HG02973 (cell line): ENCODE measurements around the gene CENPP.
"Not testable (repeated sequence)": the region's sequence is repeated elsewhere in the genome, so short reads cannot be mapped to it uniquely, and the experiment has no call there.

Source experiments
- ATAC-seq: cut with Tn5 transposase; IDR thresholded peaks from one replicate; pipeline ENCODE4 v1.9.1; 2021; ENCODE audit warnings: moderate library complexity; ENCODE audit not compliant: unreplicated experiment

CENPP gene

GRCh38 chr9:92611621-92612285 is 286.0 kb downstream of the CENPP start:
- ATAC-seq, result no peak

DNA sequence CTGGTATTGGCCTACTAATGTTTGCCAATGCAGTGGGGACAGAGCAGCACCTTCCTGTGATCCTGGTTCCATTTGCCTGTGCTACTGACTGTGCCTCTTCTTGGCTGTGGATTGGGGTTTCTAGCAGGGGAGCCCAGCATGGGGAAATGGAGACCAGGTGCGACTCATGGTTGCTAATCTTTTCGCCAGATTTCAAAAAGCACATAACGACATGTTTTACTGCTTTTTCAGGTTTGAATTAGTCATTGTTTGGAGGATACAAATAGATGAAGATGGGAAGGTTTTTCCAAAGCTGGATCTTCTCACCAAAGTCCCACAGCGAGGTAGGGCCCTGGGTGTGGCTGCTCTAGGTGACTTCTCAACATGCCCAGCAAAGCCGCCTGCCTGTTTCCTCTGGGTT is 286.5 kb downstream of the CENPP start:
- ATAC-seq, result no peak

DNA sequence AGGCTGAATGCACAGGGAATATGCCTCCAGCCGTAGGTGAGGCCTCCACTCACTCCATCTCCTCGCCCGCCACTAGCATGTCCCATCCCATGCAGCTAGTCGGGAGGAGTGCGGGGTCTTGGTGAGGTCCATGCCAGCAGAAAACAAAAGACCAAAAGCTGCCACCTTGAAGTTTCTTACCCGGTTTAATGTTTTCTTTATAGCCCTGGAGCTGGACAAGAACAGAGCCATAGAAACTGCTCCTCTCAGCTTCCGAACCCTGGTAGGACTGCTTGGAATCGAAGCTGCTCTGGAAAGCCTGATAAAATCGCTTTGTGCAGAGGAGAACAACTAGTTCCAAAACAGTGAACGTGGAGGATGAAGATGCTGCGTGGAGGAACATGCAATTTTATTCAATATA is 287.1 kb downstream of the CENPP start:
- no peak for ATAC-seq

- no peak for ATAC-seq
These were observed 287.7 kb downstream of the CENPP start for GRCh38 chr9:92613268-92614122.

DNA sequence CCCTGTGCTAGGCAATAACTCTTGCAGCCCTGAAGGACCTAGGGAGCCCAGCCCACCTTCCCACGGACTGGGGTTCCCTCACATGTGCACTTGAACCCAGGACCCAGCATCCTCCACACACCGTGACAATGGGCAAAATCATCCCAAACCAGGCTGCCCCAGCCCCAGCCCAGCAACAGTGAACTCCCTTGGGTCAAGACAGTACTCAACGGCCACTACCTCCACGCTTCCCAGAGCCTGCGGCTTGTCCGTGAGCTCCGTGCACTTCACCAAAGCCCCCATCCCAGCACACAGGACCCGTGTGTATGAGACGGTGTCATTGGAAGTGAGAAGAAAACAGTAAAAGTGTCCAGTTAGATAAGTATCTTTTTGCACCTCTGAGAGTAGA is 288.4 kb downstream of the CENPP start:
- ATAC-seq, result no peak

- no peak for ATAC-seq
These were observed 289.2 kb downstream of the CENPP start for GRCh38 chr9:92614763-92615461.

GRCh38 chr9:92615790-92616189 is 290.0 kb downstream of the CENPP start:
- ATAC-seq, result no peak

DNA sequence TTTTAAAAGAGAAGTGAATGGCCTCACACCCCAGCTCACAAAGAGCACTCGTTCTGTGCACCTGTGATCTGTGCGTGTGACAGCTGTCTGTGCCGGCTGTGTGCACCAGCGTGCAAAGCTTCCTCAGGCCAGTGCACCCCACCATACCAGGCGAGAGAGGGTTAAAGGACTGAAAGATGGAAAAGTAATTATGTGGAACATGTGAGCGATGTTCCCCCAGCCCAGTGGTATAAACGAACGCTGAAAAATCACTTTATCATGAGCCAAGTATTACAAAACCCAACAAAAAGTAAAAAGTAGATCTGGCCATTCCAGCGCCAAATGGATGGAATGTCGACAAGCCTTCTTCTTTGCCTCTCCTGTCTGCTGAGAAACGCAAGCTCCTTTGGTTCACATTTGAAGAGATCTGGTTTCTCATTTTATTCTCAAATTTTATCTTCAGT is 290.5 kb downstream of the CENPP start:
- no peak for ATAC-seq

DNA sequence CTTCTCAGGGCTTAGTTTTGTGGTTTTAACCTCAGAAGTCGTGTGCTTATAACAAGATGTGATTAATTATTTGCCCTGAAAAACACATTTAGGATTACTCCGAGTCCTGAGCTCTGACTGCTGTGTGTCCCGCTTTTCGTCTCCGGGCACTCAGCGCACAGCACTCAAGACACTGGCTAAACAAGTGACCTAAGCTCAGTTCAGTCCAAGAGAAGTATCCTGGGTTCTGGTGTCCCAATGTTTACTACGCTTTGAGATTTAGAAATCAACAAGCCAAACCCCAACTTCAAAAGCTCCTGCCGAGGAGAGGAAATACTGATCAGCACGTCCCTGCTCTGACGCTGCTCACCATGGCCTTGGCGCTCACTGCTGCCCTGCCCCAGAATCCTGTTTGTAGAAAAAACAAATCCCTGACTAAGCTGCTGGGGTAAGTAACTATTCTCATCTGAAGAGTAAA is 290.9 kb downstream of the CENPP start:
- ATAC-seq, result no peak

- ATAC-seq, result no peak
These were observed 291.6 kb downstream of the CENPP start for GRCh38 chr9:92617195-92617813.

DNA sequence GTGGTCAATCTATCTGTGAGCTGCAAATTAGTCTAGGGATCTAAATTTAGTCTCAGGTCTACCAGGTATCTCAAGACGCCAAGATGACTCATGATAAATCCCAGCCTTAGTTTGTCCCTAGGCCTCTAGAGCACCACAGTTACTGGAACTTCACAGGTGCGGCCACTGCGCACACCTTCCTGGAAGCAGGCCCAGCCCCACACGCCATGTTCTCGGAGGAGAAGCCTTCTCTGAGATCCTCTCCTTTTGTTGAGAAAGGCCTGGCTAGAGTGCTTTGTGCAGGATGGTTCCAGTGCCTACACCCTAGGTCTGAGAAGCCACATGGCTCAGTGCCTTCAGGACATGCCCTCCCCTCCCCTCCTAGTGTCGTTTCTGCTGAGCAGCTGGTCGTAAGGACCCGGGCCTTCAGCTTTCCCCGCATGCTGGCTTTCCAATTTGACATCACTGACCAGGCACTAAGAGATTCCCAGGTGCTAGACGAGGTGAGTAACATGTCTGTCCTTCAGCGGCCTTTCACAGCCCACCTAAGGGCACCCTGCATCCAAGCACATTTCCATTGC is 292.3 kb downstream of the CENPP start:
- no peak for ATAC-seq

DNA sequence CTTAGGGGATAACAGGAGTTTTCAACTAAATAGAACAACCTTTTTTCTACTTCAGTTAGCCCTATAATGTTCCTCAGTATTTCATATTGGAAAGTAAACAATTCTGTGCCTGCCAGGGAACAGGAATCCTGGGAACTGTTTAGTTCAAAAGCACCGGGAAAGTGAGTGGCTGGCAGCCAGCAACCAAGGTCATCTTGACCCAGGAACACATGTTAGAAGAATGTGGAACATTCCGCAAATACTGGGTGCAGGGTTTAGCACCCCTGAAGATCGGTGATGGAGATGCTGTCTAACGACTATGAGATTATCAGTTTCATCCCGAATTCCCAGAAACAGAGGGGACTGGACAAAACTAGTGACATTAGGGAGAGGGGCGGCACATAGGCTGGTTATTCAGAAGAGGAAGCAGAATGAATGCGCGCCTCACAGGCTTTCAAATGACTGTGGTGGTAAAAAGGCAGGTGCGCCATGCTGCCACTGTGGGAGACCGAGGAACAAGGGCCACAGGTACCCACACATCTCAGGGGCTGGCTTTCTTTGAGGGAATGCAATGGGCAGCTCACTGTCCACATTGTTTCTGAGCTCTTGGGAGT is 293.0 kb downstream of the CENPP start:
- no peak for ATAC-seq

GRCh38 chr9:92619601-92620300 is 294.0 kb downstream of the CENPP start:
- no peak for ATAC-seq

DNA sequence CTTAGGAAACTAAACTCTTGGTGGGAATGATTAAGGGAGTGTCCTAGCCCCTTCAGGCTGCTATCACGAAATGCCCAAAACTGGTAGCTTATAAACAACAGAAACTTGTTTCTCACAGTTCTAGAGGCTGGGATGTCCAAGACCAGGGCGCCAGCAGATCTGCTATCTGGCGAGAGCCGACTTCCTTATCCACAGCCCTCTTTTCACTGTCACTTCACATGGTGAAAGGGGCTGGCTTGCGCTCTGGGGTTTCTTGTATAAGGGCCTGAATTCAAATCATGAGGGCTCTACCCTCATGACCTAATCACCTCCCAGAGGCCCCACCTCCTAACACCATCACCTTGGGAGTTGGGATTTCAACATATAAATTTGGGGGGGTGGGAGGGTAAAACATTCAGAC is 295.1 kb downstream of the CENPP start:
- ATAC-seq, result no peak

GRCh38 chr9:92623936-92624335 is 298.2 kb downstream of the CENPP start:
- ATAC-seq, result not testable (repeated sequence)

DNA sequence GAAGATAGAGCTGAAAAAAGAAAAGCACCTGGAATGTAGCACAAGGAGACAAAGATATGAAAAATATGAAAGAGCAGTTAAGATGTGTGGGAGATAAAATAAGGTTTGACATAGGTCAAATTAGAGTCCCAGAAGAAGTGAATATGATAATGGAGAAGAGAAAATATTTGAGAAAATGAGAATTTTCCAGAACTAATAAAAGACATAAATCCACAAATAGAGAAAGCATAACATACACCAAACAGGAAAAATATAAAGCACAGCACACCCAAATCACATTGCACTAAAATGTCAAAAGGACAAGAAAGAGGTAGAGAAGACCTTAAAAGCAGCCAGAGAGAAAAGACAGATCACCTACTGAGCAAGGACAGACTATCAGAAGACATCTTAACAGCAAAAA is 300.7 kb downstream of the CENPP start:
- ATAC-seq, result no peak

DNA sequence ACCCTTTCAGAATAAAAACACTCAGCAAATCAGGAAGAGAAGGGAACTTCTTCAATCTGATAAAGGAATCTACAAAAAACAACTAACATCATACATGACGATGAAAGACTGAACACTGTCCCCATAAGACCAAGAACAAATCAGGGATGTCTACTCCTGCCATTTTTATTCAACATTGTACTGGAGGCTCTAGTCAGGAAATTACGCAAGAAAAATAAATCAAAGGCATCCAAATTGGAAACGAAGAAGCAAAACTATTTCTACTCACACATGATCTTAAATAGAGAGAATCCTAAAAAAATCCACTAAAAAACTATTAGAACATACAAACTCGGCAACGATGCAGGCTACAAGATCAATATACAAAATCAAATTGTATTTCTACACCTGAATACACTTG is 301.9 kb downstream of the CENPP start:
- ATAC-seq, result no peak

DNA sequence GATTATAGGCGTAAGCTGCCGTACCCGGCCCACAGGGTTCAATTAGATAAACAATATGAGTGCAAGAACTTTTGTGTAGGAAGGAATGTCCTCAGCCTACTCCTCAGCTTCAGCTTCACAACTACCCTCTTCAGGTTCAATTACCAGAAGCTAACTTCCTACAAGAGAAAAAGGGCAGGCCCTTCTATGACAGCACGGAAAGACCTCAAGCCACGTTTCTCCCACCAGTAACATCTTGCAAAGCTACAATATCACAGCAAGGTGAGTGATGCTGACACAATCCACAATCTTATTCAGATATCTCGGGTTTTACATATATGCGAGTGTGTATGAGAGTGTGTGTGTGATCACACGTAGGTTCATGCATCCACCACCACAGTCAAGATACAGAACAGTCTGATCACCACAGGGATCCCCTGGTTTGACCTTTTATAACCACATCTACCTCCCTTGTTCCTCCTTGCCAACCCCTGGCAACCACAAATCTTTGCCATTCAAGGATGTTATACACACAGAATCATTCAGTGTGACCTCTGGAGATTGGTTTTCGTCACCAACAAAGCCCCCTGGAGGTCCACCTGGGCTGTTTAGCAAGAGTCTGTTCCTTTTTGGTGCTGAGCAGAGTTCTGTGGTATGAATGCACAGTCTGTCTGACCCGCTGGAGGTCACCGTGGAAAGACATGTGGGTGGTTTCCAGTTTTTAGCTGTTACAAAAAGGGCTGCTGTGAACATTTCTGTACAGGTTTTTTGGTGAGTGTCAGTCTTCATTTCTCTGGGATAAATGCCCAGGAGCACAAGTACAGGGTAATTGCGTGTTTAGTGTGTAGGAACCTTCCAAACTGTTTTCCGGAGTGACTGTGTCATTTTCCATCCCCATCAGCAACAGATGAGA is 305.9 kb downstream of the CENPP start:
- ATAC-seq, result no peak

DNA sequence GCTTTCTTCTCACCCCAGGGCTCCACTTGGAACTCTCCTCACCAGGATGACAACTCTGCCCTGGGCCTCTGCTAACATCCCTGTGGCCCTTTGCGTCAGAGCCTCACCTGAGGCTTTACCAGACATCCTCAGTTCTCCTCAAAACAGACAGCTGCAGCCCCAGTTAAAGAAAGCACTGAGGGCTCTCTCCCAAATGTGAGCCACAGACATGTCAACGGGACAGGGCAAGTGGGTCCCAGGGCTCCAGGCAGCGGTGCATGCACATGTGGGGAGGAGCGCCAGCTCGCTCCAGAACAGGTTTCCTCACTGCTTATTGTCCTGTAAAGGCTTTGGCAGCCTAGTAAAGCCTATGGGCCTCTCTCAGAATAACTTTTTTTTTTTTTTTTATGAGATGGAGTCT is 306.9 kb downstream of the CENPP start:
- ATAC-seq, result no peak
